Measurements from ENCODE around the gene SPARC.

GRCh38 chr5:151648988-151649387 is 37.7 kb downstream of the SPARC start:
- TF ChIP-seq EZH2phosphoT487 (IDR thresholded peaks at IDR 0.05; ENCODE audit: insufficient read depth, low read depth) (no peak), EZH2 (IDR thresholded peaks at IDR 0.05; ENCODE audit: insufficient read depth, poor library complexity, severe bottlenecking) (no peak)

Measured in GM23248 (cell line).